ENCODE data around the gene MYRFL.
"Not testable (repeated sequence)": the region's sequence is repeated elsewhere in the genome, so short reads cannot be mapped to it uniquely, and the experiment has no call there.

The MYRFL gene

DNA sequence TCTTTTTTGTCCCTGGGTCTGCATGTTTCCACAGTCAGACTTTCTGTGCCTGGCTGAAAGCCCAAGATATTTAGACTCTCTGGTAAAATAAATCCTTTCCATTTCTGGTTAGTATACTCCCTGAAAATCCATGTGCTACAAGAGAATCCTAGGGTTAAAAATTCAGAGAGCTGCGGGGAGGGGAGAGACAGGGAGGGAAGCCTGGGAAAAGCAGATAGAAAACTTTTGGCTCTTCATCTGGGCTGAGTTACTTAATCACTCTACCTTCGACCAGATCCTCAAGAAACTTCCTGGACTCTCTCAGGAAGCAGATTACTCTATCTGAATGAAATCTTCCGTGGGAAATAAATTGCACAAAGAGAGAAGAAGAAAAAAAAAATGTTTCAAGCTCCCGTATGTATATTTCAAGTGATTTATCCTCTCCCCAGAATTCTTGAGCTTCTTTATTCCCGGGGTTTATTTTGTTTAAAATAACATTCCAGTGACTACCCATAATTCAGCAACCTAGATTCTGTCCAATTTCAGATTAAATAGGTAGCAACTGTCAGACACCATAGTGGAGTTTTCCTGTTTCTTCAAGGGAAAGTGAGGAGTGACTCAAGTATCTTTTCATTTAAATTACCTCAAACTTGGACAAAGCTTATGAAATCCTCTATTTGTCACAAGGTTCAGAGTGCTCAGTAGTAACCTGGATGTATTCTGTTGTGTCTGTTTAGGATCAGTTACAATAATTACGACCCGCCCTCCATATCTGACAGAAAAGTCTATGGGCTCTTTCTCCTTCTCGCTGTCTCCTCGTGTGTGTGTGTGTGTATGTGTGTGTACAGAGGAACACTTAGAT is 163.7 kb downstream of the MYRFL start:
- Histone ChIP-seq H3K23ac (ENCODE audit: low read depth, low read length, poor library complexity) (no peak overlapping the region), H3K9me3 (replicated peaks in 1 of 2; ENCODE audit: control insufficient read depth in 2 of 2, insufficient read depth in 1 of 2, low read depth in 1 of 2, low read length in 2 of 2) (peaks cover 0 to 3% of the 10 kb centered on the region in 2 donors), H3K9ac (ENCODE audit: low read depth, low read length, poor library complexity) (no peak overlapping the region), H3K4ac (ENCODE audit: low read length) (no peak overlapping the region), H2BK15ac (ENCODE audit: low read length) (no peak overlapping the region), H3K27ac (replicated peaks; ENCODE audit: low read length) (no peak overlapping the region), H2BK5ac (ENCODE audit: low read length) (no peak overlapping the region), H3K4me3 (ENCODE audit: low read length in 2 of 2) (no peak overlapping the region), H2AK5ac (ENCODE audit: low read depth, low read length) (no peak overlapping the region), H3K4me1 (ENCODE audit: control insufficient read depth in 2 of 2, insufficient read depth in 1 of 2, low read depth in 1 of 2, low read length in 2 of 2) (peaks cover 0 to 5% of the 10 kb centered on the region in 2 donors), H3K4me2 (ENCODE audit: insufficient read depth, low read length, poor library complexity, severe bottlenecking) (no peak overlapping the region), H3K36me3 (replicated peaks in 1 of 2; ENCODE audit: control insufficient read depth in 2 of 2, insufficient read depth in 2 of 2, low read length in 2 of 2) (no peaks in the 10 kb centered on the region), H3K18ac (ENCODE audit: low read length) (no peak overlapping the region), H2AFZ (ENCODE audit: low read length) (peak overlapping the region; percentile 69), H3K79me1 (ENCODE audit: low read depth, low read length) (peaks cover 2% of the 10 kb centered on the region), H3K27me3 (ENCODE audit: control insufficient read depth in 3 of 3, insufficient read depth in 3 of 3, low read depth in 1 of 3, low read length in 3 of 3) (no peaks in the 10 kb centered on the region), H4K91ac (ENCODE audit: low read depth, low read length, poor library complexity) (no peak overlapping the region), H2BK120ac (ENCODE audit: low read depth, low read length) (no peak overlapping the region), H4K8ac (ENCODE audit: low read depth, low read length) (no peak overlapping the region), H3K14ac (ENCODE audit: low read length) (no peak overlapping the region), H2BK12ac (ENCODE audit: low read length) (no peak overlapping the region)
- no CpG with 5 or more reads among the region's 9 CpGs for WGBS, 2 donors (ENCODE audit: extremely low coverage in 2 of 2, insufficient read length in 2 of 2, insufficient replicate concordance in 1 of 2)
- no peak for DNase-seq (ENCODE audit: low spot score)

DNA sequence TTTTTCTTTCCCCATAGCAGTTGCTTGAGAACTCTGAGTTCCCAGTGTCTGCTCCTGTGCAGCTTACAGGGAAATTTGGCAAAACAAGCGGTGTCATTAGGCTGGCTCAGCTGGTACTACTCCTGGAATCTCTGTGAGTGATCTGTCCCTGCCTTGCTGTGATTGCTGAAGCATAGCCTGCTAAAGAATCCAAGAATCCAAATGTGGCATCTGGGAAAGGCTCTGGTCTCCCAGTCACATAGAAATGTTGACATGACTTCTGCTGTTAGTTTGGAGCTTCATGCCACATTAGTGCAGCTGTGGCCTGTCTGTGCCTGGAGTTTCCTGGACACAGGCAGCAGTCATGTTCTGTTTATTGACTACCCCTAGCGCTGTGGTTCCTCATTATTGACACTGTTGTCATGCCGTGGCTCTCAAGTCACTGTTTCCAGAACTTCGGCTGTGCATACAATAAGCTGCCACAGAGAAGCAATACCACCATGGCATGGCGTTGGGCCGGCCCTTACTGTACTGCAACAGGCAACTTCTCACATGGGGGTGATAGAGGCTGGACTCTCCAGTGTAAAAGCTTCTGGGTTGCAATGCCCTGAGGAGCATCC is 166.8 kb downstream of the MYRFL start:
- H3K4me3 ChIP-seq (ENCODE audit: low read length in 2 of 2), result no peak overlapping the region
- H3K4me1 ChIP-seq (ENCODE audit: control insufficient read depth in 2 of 2, insufficient read depth in 1 of 2, low read depth in 1 of 2, low read length in 2 of 2), result peaks cover 0 to 5% of the 10 kb centered on the region in 2 donors
- no CpG with 5 or more reads among the region's 6 CpGs for WGBS, 2 donors (ENCODE audit: extremely low coverage in 2 of 2, insufficient read length in 2 of 2, insufficient replicate concordance in 1 of 2)
- H3K18ac ChIP-seq (ENCODE audit: low read length), result no peak overlapping the region
- no peak for DNase-seq (ENCODE audit: low spot score)
- no peak overlapping the region for H3K14ac ChIP-seq (ENCODE audit: low read length)
- no peak overlapping the region for H4K8ac ChIP-seq (ENCODE audit: low read depth, low read length)
- H3K79me1 ChIP-seq (ENCODE audit: low read depth, low read length), result no peaks in the 10 kb centered on the region
- H3K4ac ChIP-seq (ENCODE audit: low read length), result no peak overlapping the region
- H2AK5ac ChIP-seq (ENCODE audit: low read depth, low read length), result no peak overlapping the region
- H4K91ac ChIP-seq (ENCODE audit: low read depth, low read length, poor library complexity), result no peak overlapping the region
- H3K36me3 ChIP-seq (replicated peaks in 1 of 2; ENCODE audit: control insufficient read depth in 2 of 2, insufficient read depth in 2 of 2, low read length in 2 of 2), result no peaks in the 10 kb centered on the region
- no peak overlapping the region for H3K9ac ChIP-seq (ENCODE audit: low read depth, low read length, poor library complexity)
- no peak overlapping the region for H2BK15ac ChIP-seq (ENCODE audit: low read length)
- no peak overlapping the region for H3K27ac ChIP-seq (replicated peaks; ENCODE audit: low read length)
- H3K27me3 ChIP-seq (ENCODE audit: control insufficient read depth in 3 of 3, insufficient read depth in 3 of 3, low read depth in 1 of 3, low read length in 3 of 3), result no peaks in the 10 kb centered on the region
- no peak overlapping the region for H2BK5ac ChIP-seq (ENCODE audit: low read length)
- H2BK120ac ChIP-seq (ENCODE audit: low read depth, low read length), result no peak overlapping the region
- H2AFZ ChIP-seq (ENCODE audit: low read length), result peak overlapping the region; percentile 31
- peaks cover 0 to 3% of the 10 kb centered on the region in 2 donors for H3K9me3 ChIP-seq (replicated peaks in 1 of 2; ENCODE audit: control insufficient read depth in 2 of 2, insufficient read depth in 1 of 2, low read depth in 1 of 2, low read length in 2 of 2)
- H3K4me2 ChIP-seq (ENCODE audit: insufficient read depth, low read length, poor library complexity, severe bottlenecking), result no peak overlapping the region
- no peak overlapping the region for H3K23ac ChIP-seq (ENCODE audit: low read depth, low read length, poor library complexity)
- no peak overlapping the region for H2BK12ac ChIP-seq (ENCODE audit: low read length)

- no peak overlapping the region for H4K8ac ChIP-seq (ENCODE audit: low read depth, low read length)
- H2AFZ ChIP-seq (ENCODE audit: low read length), result no peak overlapping the region
- no peak overlapping the region for H3K4me3 ChIP-seq (ENCODE audit: low read length in 2 of 2)
- no peaks in the 10 kb centered on the region for H3K4me1 ChIP-seq (ENCODE audit: control insufficient read depth in 2 of 2, insufficient read depth in 1 of 2, low read depth in 1 of 2, low read length in 2 of 2)
- H2BK5ac ChIP-seq (ENCODE audit: low read length), result no peak overlapping the region
- no peak overlapping the region for H2BK120ac ChIP-seq (ENCODE audit: low read depth, low read length)
- H3K18ac ChIP-seq (ENCODE audit: low read length), result no peak overlapping the region
- no peaks in the 10 kb centered on the region for H3K36me3 ChIP-seq (replicated peaks in 1 of 2; ENCODE audit: control insufficient read depth in 2 of 2, insufficient read depth in 2 of 2, low read length in 2 of 2)
- H2AK5ac ChIP-seq (ENCODE audit: low read depth, low read length), result no peak overlapping the region
- no peaks in the 10 kb centered on the region for H3K27me3 ChIP-seq (ENCODE audit: control insufficient read depth in 3 of 3, insufficient read depth in 3 of 3, low read depth in 1 of 3, low read length in 3 of 3)
- no peak overlapping the region for H2BK12ac ChIP-seq (ENCODE audit: low read length)
- peaks cover 0 to 3% of the 10 kb centered on the region in 2 donors for H3K9me3 ChIP-seq (replicated peaks in 1 of 2; ENCODE audit: control insufficient read depth in 2 of 2, insufficient read depth in 1 of 2, low read depth in 1 of 2, low read length in 2 of 2)
- no peak overlapping the region for H3K4me2 ChIP-seq (ENCODE audit: insufficient read depth, low read length, poor library complexity, severe bottlenecking)
- H3K79me1 ChIP-seq (ENCODE audit: low read depth, low read length), result no peaks in the 10 kb centered on the region
- H3K23ac ChIP-seq (ENCODE audit: low read depth, low read length, poor library complexity), result no peak overlapping the region
- WGBS, 2 donors (ENCODE audit: extremely low coverage in 2 of 2, insufficient read length in 2 of 2, insufficient replicate concordance in 1 of 2), result no CpG with 5 or more reads among the region's 1 CpG
- H4K91ac ChIP-seq (ENCODE audit: low read depth, low read length, poor library complexity), result no peak overlapping the region
- no peak for DNase-seq (ENCODE audit: low spot score)
- H3K9ac ChIP-seq (ENCODE audit: low read depth, low read length, poor library complexity), result no peak overlapping the region
- no peak overlapping the region for H2BK15ac ChIP-seq (ENCODE audit: low read length)
- H3K27ac ChIP-seq (replicated peaks; ENCODE audit: low read length), result no peak overlapping the region
- no peak overlapping the region for H3K4ac ChIP-seq (ENCODE audit: low read length)
- H3K14ac ChIP-seq (ENCODE audit: low read length), result no peak overlapping the region
Observed at GRCh38 chr12:69993433-69993832, 168.4 kb downstream of the MYRFL start.

GRCh38 chr12:69994086-69994485 is 169.1 kb downstream of the MYRFL start:
- no CpG with 5 or more reads among the region's 7 CpGs for WGBS, 2 donors (ENCODE audit: extremely low coverage in 2 of 2, insufficient read length in 2 of 2, insufficient replicate concordance in 1 of 2)
- not testable (repeated sequence) for H3K9ac ChIP-seq (ENCODE audit: low read depth, low read length, poor library complexity); H2BK15ac ChIP-seq (ENCODE audit: low read length); DNase-seq (ENCODE audit: low spot score); H3K79me1 ChIP-seq (ENCODE audit: low read depth, low read length); H3K18ac ChIP-seq (ENCODE audit: low read length); H2BK120ac ChIP-seq (ENCODE audit: low read depth, low read length); H3K27me3 ChIP-seq (ENCODE audit: control insufficient read depth in 3 of 3, insufficient read depth in 3 of 3, low read depth in 1 of 3, low read length in 3 of 3); H3K36me3 ChIP-seq (replicated peaks in 1 of 2; ENCODE audit: control insufficient read depth in 2 of 2, insufficient read depth in 2 of 2, low read length in 2 of 2); H3K4me1 ChIP-seq (ENCODE audit: control insufficient read depth in 2 of 2, insufficient read depth in 1 of 2, low read depth in 1 of 2, low read length in 2 of 2); H3K4me2 ChIP-seq (ENCODE audit: insufficient read depth, low read length, poor library complexity, severe bottlenecking); H3K14ac ChIP-seq (ENCODE audit: low read length); H3K9me3 ChIP-seq (replicated peaks in 1 of 2; ENCODE audit: control insufficient read depth in 2 of 2, insufficient read depth in 1 of 2, low read depth in 1 of 2, low read length in 2 of 2); H2BK12ac ChIP-seq (ENCODE audit: low read length); H3K4ac ChIP-seq (ENCODE audit: low read length); H2AK5ac ChIP-seq (ENCODE audit: low read depth, low read length); H4K8ac ChIP-seq (ENCODE audit: low read depth, low read length); H3K4me3 ChIP-seq (ENCODE audit: low read length in 2 of 2); H2AFZ ChIP-seq (ENCODE audit: low read length); H2BK5ac ChIP-seq (ENCODE audit: low read length); H3K27ac ChIP-seq (replicated peaks; ENCODE audit: low read length); H3K23ac ChIP-seq (ENCODE audit: low read depth, low read length, poor library complexity); H4K91ac ChIP-seq (ENCODE audit: low read depth, low read length, poor library complexity)
